Glutamatergic neuron (in vitro differentiated cells): Measurements from ENCODE around the gene ZKSCAN1. TPM values are rescaled to one million over a fixed set of nuclear protein-coding genes. Genes with fewer than 3 reads are reported as not detected.
"Not testable (repeated sequence)": the region's sequence is repeated elsewhere in the genome, so short reads cannot be mapped to it uniquely, and the experiment has no call there.

ENCODE experiments used
- DNase-seq: peaks from one replicate; pipeline ENCODE4 v3.0.0; 2022
- H3K27ac Mint-ChIP-seq: one replicate; pipeline ENCODE4 v1.8.0; 2020; ENCODE audit warnings: mild to moderate bottlenecking, mixed read lengths, inconsistent platforms; ENCODE audit not compliant: unreplicated experiment
- H3K27me3 Mint-ChIP-seq: one replicate; pipeline ENCODE4 v1.8.0; 2020; ENCODE audit warnings: mild to moderate bottlenecking, moderate library complexity, mixed read lengths, inconsistent platforms; ENCODE audit not compliant: unreplicated experiment
- H3K36me3 Mint-ChIP-seq: one replicate; pipeline ENCODE4 v1.8.0; 2020; ENCODE audit warnings: mild to moderate bottlenecking, mixed read lengths, inconsistent platforms; ENCODE audit not compliant: unreplicated experiment
- H3K4me1 Mint-ChIP-seq: one replicate; pipeline ENCODE4 v1.8.0; 2020; ENCODE audit warnings: mild to moderate bottlenecking, low read depth, mixed read lengths, inconsistent platforms; ENCODE audit not compliant: unreplicated experiment
- H3K4me3 Mint-ChIP-seq: one replicate; pipeline ENCODE4 v1.8.0; 2020; ENCODE audit warnings: mild to moderate bottlenecking, mixed read lengths, inconsistent platforms; ENCODE audit not compliant: unreplicated experiment
- H3K9me3 Mint-ChIP-seq: one replicate; pipeline ENCODE4 v1.8.0; 2020; ENCODE audit warnings: mild to moderate bottlenecking, moderate library complexity, mixed read lengths, inconsistent platforms; ENCODE audit not compliant: unreplicated experiment
- CTCF ChIP-seq: fragments of 200-600 bp; sonication (generic); IDR thresholded peaks from one replicate; pipeline ENCODE4 v1.5.0; 2021; ENCODE audit not compliant: partially characterized antibody, unreplicated experiment
- total RNA-seq: library from RNA; stranded (reverse); fragmentation: NEBNext Ultra II Directional; extraction: Animal tissue kit (Norgen Biotek cat#: 25700); gene quantifications from one replicate; pipeline ENCODE4 v1.2.1, GENCODE V29; 2021; ENCODE audit not compliant: unreplicated experiment

Gene ZKSCAN1
- total RNA-seq, 1 donor from 2014 or later = 127 TPM

- no peak overlapping the region for H3K4me3 Mint-ChIP-seq
- no peaks in the 10 kb centered on the region for H3K36me3 Mint-ChIP-seq
- no peak for TF ChIP-seq CTCF
- H3K27ac Mint-ChIP-seq = no peak overlapping the region
- peaks cover 3% of the 10 kb centered on the region for H3K27me3 Mint-ChIP-seq
- peaks cover 1% of the 10 kb centered on the region for H3K9me3 Mint-ChIP-seq
- DNase-seq = no peak
- H3K4me1 Mint-ChIP-seq = no peaks in the 10 kb centered on the region
Observed at GRCh38 chr7:100007887-100008286, 7.5 kb upstream of the ZKSCAN1 start.

GRCh38 chr7:100008525-100008924, 6.9 kb upstream of the ZKSCAN1 start:
- DNase-seq = no peak
- H3K27me3 Mint-ChIP-seq = peaks cover 3% of the 10 kb centered on the region
- no peak for TF ChIP-seq CTCF
- no peak overlapping the region for H3K4me3 Mint-ChIP-seq
- H3K36me3 Mint-ChIP-seq = no peaks in the 10 kb centered on the region
- H3K27ac Mint-ChIP-seq = no peak overlapping the region
- no peaks in the 10 kb centered on the region for H3K4me1 Mint-ChIP-seq
- peaks cover 1% of the 10 kb centered on the region for H3K9me3 Mint-ChIP-seq

GRCh38 chr7:100009952-100010351, 5.4 kb upstream of the ZKSCAN1 start:
- H3K4me1 Mint-ChIP-seq, H3K9me3 Mint-ChIP-seq, H3K27me3 Mint-ChIP-seq, H3K4me3 Mint-ChIP-seq, DNase-seq, H3K36me3 Mint-ChIP-seq, H3K27ac Mint-ChIP-seq: not testable (repeated sequence)

- no peak for TF ChIP-seq CTCF
- DNase-seq = no peak
- Mint-ChIP-seq H3K4me1 (no peaks in the 10 kb centered on the region), H3K27me3 (peaks cover under 1% of the 10 kb centered on the region), H3K9me3 (peaks cover 1% of the 10 kb centered on the region), H3K4me3 (no peak overlapping the region), H3K36me3 (no peaks in the 10 kb centered on the region), H3K27ac (no peak overlapping the region)
Observed at GRCh38 chr7:100010901-100011300, 4.5 kb upstream of the ZKSCAN1 start.

- Mint-ChIP-seq H3K27ac (no peak overlapping the region), H3K9me3 (peaks cover 1% of the 10 kb centered on the region), H3K36me3 (no peaks in the 10 kb centered on the region), H3K4me3 (no peak overlapping the region), H3K4me1 (no peaks in the 10 kb centered on the region), H3K27me3 (no peaks in the 10 kb centered on the region)
- no peak for TF ChIP-seq CTCF
- DNase-seq = no peak
Observed at GRCh38 chr7:100011516-100011915, 3.9 kb upstream of the ZKSCAN1 start.

- DNase-seq, H3K4me1 Mint-ChIP-seq, H3K27ac Mint-ChIP-seq, H3K27me3 Mint-ChIP-seq, H3K4me3 Mint-ChIP-seq, H3K9me3 Mint-ChIP-seq, H3K36me3 Mint-ChIP-seq: not testable (repeated sequence)
Observed at GRCh38 chr7:100012385-100013327, 2.7 kb upstream of the ZKSCAN1 start.
